ENCODE measurements around the gene KDM6A.
"Not testable (repeated sequence)": the region's sequence is repeated elsewhere in the genome, so short reads cannot be mapped to it uniquely, and the experiment has no call there.

Gene KDM6A

DNA sequence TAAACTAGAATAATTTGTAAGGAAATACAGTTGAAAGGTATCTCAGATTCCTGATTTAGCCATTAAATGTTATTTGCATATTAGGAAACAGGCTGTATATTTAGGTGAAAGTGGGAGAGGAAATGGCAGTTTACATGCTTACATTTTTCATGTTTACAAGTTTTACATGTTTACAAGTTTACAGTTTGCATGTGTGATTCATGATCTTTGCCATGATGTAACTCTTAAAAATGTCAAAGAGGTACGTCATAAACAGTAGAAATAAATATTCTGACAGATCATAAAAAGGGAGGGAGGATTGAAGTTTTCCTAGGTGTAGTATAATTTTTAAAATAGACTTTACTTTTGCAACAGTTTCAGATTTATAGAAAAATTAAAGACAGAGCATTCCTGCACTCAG is 45.7 kb downstream of the KDM6A start:
- in situ Hi-C loops (cut with MboI; ENCODE audit: low sequenced_read_pairs), result no loop called here

GRCh38 chrX:44922980-44923379 is 50.0 kb downstream of the KDM6A start:
- in situ Hi-C loops (cut with MboI; ENCODE audit: low sequenced_read_pairs), result no loop called here

DNA sequence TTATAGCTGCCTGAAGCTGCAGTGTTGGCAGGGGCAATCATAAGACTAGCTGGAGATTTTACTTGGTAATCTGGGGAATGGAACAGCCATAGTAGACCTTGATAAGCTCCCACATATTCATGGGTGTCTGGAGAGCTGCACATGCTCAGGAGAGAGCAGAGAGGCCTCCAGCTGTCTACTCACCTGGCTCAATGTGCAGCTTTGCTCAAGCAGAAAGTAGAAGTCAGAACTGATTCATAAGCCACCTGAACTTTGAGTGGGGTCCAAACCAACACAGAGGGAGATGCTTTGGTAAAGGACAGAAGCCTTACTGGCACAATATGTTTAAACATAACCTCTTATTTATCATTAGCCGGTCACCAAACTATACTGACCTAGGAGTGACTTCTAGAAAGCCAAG is 54.4 kb downstream of the KDM6A start:
- in situ Hi-C loops (cut with MboI; ENCODE audit: low sequenced_read_pairs), result no loop called here

- in situ Hi-C loops (cut with MboI; ENCODE audit: low sequenced_read_pairs), result no loop called here
Measured at GRCh38 chrX:44931441-44931973, 58.5 kb downstream of the KDM6A start.

- in situ Hi-C loops (cut with MboI; ENCODE audit: low sequenced_read_pairs), result no loop called here
Measured at GRCh38 chrX:44935172-44935571, 62.2 kb downstream of the KDM6A start.

DNA sequence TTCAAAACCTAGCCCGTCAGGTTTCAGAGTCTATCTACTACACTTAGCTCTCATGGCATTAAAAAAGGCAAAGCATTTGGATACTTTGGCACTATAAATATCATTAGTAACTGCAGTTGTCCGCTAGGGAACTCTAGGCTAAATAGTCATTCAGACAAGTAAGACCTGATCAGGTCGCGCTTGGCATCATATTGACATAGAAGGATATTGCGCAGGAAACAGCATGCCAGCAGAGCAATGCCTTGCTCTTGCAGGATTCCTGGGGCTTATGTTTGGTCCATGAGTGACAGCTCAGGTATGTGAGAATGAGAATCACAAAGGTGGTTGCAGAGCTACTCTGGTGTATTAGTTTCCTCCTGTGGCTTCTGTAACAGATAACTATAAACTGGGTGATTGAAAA is 62.7 kb downstream of the KDM6A start:
- in situ Hi-C loops (cut with MboI; ENCODE audit: low sequenced_read_pairs), result no loop called here

- in situ Hi-C loops (cut with MboI; ENCODE audit: low sequenced_read_pairs), result no loop called here
Measured at GRCh38 chrX:44937606-44938005, 64.6 kb downstream of the KDM6A start.

DNA sequence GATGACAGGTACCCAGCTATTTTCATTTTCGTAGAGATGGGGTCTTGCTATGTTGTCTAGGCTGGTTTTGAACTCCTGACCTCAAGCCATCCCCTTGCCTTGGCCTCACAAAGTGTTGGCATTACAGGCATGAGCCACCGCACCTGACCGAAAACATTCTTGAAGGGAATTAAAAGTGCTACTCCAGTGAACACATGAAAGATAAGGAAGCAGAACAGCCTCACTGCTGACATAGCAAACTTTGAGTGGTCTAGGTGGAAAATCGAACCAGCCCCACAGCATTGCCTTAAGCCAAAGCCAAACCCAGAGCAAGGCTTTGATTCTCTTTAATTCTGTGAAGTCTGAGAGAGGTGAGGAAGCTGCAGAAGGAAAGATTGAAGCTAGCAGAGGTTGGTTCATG is 65.1 kb downstream of the KDM6A start:
- in situ Hi-C loops (cut with MboI; ENCODE audit: low sequenced_read_pairs), result no loop called here

DNA sequence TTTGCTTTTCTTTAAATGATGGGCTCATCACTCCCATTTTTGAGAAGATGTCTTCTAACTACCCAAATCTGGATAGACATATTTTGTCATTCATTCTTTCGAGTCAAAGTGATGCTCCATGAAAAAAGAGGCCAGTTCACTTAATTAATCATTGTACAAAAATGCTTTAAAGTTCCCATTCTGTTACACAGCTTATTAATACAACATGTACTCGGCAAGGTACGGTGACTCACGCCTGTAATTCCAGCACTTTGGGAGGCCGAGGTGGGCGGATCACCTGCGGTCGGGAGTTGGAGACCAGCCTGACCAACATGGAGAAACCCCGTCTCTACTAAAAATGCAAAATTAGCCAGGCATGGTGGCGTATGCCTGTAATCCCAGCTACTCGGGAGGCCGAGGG is 67.6 kb downstream of the KDM6A start:
- in situ Hi-C loops (cut with MboI; ENCODE audit: low sequenced_read_pairs), result not testable (repeated sequence)

- in situ Hi-C loops (cut with MboI; ENCODE audit: low sequenced_read_pairs), result no loop called here
Measured at GRCh38 chrX:44943007-44943406, 70.0 kb downstream of the KDM6A start.

- in situ Hi-C loops (cut with MboI; ENCODE audit: low sequenced_read_pairs), result no loop called here
Measured at GRCh38 chrX:44944894-44945293, 71.9 kb downstream of the KDM6A start.

- in situ Hi-C loops (cut with MboI; ENCODE audit: low sequenced_read_pairs), result no loop called here
Measured at GRCh38 chrX:44945736-44946135, 72.7 kb downstream of the KDM6A start.

DNA sequence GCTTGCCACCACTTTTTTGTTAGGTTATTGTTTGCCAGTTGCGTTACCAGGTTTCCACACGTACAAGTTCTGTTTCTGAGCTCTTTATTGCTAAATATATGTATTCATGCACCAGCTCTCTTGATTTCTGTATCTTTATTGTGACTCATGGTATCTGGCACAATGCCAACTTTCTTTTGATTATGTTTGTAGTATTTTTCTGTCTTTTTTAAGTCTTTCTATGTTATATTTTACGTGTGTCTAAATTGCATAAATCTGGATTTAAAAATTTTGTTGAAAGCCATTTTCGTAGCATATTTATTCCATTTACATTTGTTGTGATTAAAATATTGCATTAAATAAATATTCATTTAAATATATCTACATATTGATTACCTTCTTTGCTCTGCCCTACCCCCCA is 73.8 kb downstream of the KDM6A start:
- in situ Hi-C loops (cut with MboI; ENCODE audit: low sequenced_read_pairs), result no loop called here

DNA sequence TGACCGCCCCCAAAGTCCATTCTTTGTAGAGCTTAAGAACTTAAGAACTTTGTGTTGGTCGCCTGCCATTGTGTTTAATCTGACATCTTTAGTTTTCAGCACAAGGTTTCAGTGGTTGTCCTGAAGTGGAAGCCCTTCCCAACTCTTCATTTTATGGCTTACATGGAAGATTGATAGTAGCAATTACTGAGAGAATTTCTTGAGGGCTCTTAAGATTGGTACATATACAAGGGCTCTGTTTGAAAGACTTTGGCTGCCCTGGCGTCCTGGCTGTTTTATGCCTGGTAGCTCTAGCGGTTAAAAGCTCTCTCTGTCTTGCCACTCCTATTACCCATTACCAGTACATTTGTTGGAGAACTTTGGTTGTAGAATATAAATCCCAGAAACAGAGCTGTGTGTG is 75.0 kb downstream of the KDM6A start:
- in situ Hi-C loops (cut with MboI; ENCODE audit: low sequenced_read_pairs), result no loop called here

- in situ Hi-C loops (cut with MboI; ENCODE audit: low sequenced_read_pairs), result no loop called here
Measured at GRCh38 chrX:44948406-44948805, 75.4 kb downstream of the KDM6A start.

DNA sequence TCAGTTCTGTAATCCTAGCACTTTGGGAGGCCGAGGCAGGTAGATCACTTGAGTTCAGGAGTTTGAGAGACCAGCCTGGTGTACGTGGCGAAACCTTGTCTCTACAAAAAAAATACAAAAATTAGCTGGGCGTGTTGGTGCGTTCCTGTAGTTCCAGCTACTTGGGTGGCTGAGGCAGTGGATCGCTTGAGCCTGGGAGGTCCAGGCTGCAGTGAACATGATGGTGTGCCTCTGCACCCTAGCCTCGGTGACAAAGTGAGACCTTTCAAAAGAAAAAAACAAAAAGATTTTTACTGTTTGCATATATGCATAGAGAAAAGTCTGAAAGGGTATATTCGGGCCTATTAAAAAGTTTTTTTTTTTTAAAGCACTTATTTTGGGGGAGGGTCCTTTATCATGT is 76.1 kb downstream of the KDM6A start:
- in situ Hi-C loops (cut with MboI; ENCODE audit: low sequenced_read_pairs), result no loop called here

GRCh38 chrX:44950471-44951366 is 77.7 kb downstream of the KDM6A start:
- in situ Hi-C loops (cut with MboI; ENCODE audit: low sequenced_read_pairs), result not testable (repeated sequence)

GRCh38 chrX:44951572-44952067 is 78.6 kb downstream of the KDM6A start:
- in situ Hi-C loops (cut with MboI; ENCODE audit: low sequenced_read_pairs), result no loop called here

DNA sequence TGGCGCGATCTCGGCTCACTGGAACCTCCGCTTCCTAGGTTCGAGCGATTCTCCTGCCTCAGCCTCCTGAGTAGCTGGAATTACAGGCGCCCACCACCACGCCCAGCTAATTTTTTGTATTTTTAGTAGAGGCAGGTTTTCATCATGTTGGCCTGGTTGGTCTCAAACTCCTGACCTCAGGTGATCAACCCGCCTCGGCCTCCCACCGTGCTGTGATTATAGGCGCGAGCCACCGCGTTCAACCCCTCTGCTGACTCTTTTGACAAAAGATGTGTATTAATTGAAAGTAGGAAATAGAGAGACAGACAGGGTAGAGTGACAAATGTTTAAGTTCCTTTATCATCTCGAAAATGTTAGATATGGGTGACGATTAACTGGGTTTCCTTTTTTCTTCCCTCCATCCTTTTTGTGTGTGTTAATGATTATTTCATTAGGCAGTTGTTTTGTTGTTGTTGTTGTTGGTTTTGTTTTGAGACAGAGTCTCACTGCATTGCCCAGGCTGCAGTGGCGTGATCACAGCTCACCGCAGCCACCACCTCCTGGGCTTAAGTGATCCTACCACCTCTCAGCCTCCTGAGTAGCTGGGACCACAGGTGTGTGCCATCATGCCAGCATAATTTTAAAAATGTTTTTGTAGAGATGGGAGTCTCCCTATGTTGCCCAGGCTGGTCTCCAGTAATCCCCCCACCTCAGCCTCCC is 79.5 kb downstream of the KDM6A start:
- in situ Hi-C loops (cut with MboI; ENCODE audit: low sequenced_read_pairs), result no loop called here

GRCh38 chrX:44953734-44954502 is 80.9 kb downstream of the KDM6A start:
- in situ Hi-C loops (cut with MboI; ENCODE audit: low sequenced_read_pairs), result no loop called here

DNA sequence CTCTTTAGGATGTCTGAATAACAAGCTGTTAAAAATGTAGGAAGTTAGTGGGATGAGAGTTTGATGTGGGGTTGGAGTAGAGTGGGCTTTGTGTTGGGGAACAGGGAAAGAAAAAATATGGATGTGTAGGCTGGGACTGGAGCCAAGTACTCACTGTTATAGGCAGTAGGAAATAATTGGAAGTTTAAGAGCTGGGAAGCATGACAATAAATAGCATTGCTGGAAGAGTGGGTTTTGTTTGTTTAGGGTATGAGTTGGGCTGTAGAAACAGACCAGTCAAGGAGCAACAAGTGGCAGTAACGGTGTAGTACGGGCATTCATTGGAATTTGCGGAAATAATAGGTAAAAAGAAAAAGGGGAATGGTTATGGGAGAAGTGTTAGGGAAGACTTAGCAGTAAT is 81.6 kb downstream of the KDM6A start:
- in situ Hi-C loops (cut with MboI; ENCODE audit: low sequenced_read_pairs), result no loop called here

All from HL-60/S4 treated with phorbol 12-myristate 13-acetate at 8.2 ng/mL for 4 days and 3 days (cell line).